Measurements from ENCODE around the gene CCDC3. TPM values are rescaled to one million over a fixed set of nuclear protein-coding genes. Genes with fewer than 3 reads are reported as not detected.

Gene CCDC3
- total RNA-seq, 1 experiment from 2014 or later: not detected

GRCh38 chr10:12897278-12897677 lies 104.2 kb downstream of the CCDC3 start:
- H3K4me1 Mint-ChIP-seq (ENCODE audit: insufficient read depth, unreplicated experiment): peaks cover 4% of the 10 kb centered on the region
- intact Hi-C loops (cut with micrococcal nuclease): no loop called here
- BruUV-seq (replicated peaks): no TSS peak
- no peak overlapping the region for H3K4me3 Mint-ChIP-seq (ENCODE audit: unreplicated experiment)
- CTCF ChIA-PET: interaction anchor here (1.1 kb wide), 1 partner anchor 594 kb away, joined by 3 read pairs; no protein-coding TSS in a partner anchor
- TF ChIP-seq, protein P1, sequence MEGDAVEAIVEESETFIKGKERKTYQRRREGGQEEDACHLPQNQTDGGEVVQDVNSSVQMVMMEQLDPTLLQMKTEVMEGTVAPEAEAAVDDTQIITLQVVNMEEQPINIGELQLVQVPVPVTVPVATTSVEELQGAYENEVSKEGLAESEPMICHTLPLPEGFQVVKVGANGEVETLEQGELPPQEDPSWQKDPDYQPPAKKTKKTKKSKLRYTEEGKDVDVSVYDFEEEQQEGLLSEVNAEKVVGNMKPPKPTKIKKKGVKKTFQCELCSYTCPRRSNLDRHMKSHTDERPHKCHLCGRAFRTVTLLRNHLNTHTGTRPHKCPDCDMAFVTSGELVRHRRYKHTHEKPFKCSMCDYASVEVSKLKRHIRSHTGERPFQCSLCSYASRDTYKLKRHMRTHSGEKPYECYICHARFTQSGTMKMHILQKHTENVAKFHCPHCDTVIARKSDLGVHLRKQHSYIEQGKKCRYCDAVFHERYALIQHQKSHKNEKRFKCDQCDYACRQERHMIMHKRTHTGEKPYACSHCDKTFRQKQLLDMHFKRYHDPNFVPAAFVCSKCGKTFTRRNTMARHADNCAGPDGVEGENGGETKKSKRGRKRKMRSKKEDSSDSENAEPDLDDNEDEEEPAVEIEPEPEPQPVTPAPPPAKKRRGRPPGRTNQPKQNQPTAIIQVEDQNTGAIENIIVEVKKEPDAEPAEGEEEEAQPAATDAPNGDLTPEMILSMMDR (IDR thresholded peaks at IDR 0.05; ENCODE audit: unreplicated experiment): no peak
- H3K36me3 Mint-ChIP-seq (ENCODE audit: insufficient read depth, unreplicated experiment): no peaks in the 10 kb centered on the region
- peaks cover 18% of the 10 kb centered on the region for H3K9me3 Mint-ChIP-seq (ENCODE audit: unreplicated experiment)
- DNase-seq (ENCODE audit: unreplicated experiment): no peak
- H3K27me3 Mint-ChIP-seq (ENCODE audit: insufficient read depth, unreplicated experiment): peaks cover 12% of the 10 kb centered on the region
- H3K27ac Mint-ChIP-seq (ENCODE audit: low read depth, unreplicated experiment): no peak overlapping the region
- POLR2A ChIA-PET: no interaction called here

- peaks cover 12% of the 10 kb centered on the region for H3K27me3 Mint-ChIP-seq (ENCODE audit: insufficient read depth, unreplicated experiment)
- TF ChIP-seq, protein P1 (IDR thresholded peaks at IDR 0.05; ENCODE audit: unreplicated experiment): no peak
- no peak overlapping the region for H3K27ac Mint-ChIP-seq (ENCODE audit: low read depth, unreplicated experiment)
- intact Hi-C loops (cut with micrococcal nuclease): no loop called here
- BruUV-seq (replicated peaks): no TSS peak
- H3K9me3 Mint-ChIP-seq (ENCODE audit: unreplicated experiment): peaks cover 20% of the 10 kb centered on the region
- H3K36me3 Mint-ChIP-seq (ENCODE audit: insufficient read depth, unreplicated experiment): no peaks in the 10 kb centered on the region
- H3K4me3 Mint-ChIP-seq (ENCODE audit: unreplicated experiment): no peak overlapping the region
- no peak for DNase-seq (ENCODE audit: unreplicated experiment)
- no peaks in the 10 kb centered on the region for H3K4me1 Mint-ChIP-seq (ENCODE audit: insufficient read depth, unreplicated experiment)
- ChIA-PET CTCF (no interaction called here), POLR2A (interaction anchor here (0.7 kb wide), 1 partner anchor 199 kb away, joined by 4 read pairs; no protein-coding TSS in a partner anchor)
Measured at GRCh38 chr10:12896251-12896650, 105.3 kb downstream of the CCDC3 start.

DNA sequence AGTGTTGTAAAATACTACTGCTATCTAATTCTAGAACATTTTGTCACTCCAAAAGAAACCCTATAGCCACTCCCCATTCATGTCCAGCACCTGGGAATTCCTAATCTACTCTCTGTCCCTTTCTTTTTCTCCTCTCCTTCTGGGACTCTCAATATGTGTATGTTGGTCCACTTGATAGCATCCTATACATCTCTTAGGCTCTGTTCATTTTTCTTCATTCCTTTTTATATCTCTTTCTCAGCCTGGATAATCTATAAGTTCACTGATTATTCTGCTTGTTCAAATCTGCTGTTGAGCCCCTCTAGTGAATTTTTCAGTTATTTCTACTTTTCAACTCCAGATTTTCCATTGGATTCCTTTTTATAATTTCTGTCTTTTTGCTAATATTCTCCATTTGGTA lies 108.6 kb downstream of the CCDC3 start:
- Mint-ChIP-seq H3K4me1 (ENCODE audit: insufficient read depth, unreplicated experiment) (no peaks in the 10 kb centered on the region), H3K27ac (ENCODE audit: low read depth, unreplicated experiment) (no peak overlapping the region), H3K27me3 (ENCODE audit: insufficient read depth, unreplicated experiment) (peaks cover 12% of the 10 kb centered on the region), H3K4me3 (ENCODE audit: unreplicated experiment) (no peak overlapping the region), H3K9me3 (ENCODE audit: unreplicated experiment) (peaks cover 20% of the 10 kb centered on the region), H3K36me3 (ENCODE audit: insufficient read depth, unreplicated experiment) (no peaks in the 10 kb centered on the region)
- TF ChIP-seq, protein P1 (IDR thresholded peaks at IDR 0.05; ENCODE audit: unreplicated experiment): no peak
- intact Hi-C loops (cut with micrococcal nuclease): no loop called here
- POLR2A ChIA-PET: no interaction called here
- BruUV-seq (replicated peaks): no TSS peak
- DNase-seq (ENCODE audit: unreplicated experiment): no peak
- CTCF ChIA-PET: interaction anchor here (0.7 kb wide), 1 partner anchor 9 kb away, joined by 3 read pairs; no protein-coding TSS in a partner anchor

DNA sequence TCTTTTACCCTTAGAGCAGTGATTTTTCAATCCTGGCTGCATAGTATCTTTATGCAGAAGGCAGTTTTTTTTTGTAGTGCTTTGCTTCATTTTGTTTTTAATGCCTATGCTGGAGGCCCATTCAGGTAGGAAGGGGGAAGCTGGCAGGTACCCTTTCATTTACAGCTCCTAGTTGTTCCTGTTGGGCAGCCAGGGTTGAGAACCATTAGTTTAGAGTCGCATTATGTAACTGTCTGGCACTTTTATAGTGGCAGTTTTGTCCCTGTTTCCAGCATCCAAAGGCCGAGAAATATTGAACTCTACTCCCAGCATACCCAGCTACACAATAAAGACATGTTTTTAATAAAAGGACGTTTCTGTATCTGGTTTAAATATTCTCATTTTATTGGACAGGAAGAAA lies 110.6 kb downstream of the CCDC3 start:
- TF ChIP-seq, protein P1 (IDR thresholded peaks at IDR 0.05; ENCODE audit: unreplicated experiment): no peak
- Mint-ChIP-seq H3K36me3 (ENCODE audit: insufficient read depth, unreplicated experiment) (no peaks in the 10 kb centered on the region), H3K27ac (ENCODE audit: low read depth, unreplicated experiment) (no peak overlapping the region), H3K4me3 (ENCODE audit: unreplicated experiment) (no peak overlapping the region), H3K27me3 (ENCODE audit: insufficient read depth, unreplicated experiment) (peaks cover 12% of the 10 kb centered on the region), H3K9me3 (ENCODE audit: unreplicated experiment) (peaks cover 20% of the 10 kb centered on the region), H3K4me1 (ENCODE audit: insufficient read depth, unreplicated experiment) (no peaks in the 10 kb centered on the region)
- no peak for DNase-seq (ENCODE audit: unreplicated experiment)
- intact Hi-C loops (cut with micrococcal nuclease): no loop called here
- POLR2A ChIA-PET: no interaction called here
- no TSS peak for BruUV-seq (replicated peaks)
- CTCF ChIA-PET: interaction anchor here (0.7 to 1.0 kb wide), 2 partner anchors 11 to 108 kb away, joined by 3 read pairs; no protein-coding TSS in a partner anchor

Measured in MCF 10A (cell line).